ENCODE measurements around the gene PTPRCAP.

The PTPRCAP gene

GRCh38 chr11:67391304-67392182 is 45.9 kb downstream of the PTPRCAP start, which contains the start of gene RAD9A:
Gene RAD9A (plus strand): TSS chr11:67391986. CDS start chr11:67392045, 59 bp downstream.
- Histone ChIP-seq H2BK15ac (replicated peaks; ENCODE audit: low read depth) (no peak within 1 kb of the TSS), H4K5ac (ENCODE audit: low read length) (no peak within 1 kb of the TSS), H3K36me3 (ENCODE audit: control insufficient read depth, insufficient read depth, low read length) (no peaks in the 10 kb centered on the region), H3K4me2 (ENCODE audit: low read length) (peak within 1 kb of the TSS; percentile 75), H2AK5ac (ENCODE audit: low read length) (no peak within 1 kb of the TSS), H4K8ac (ENCODE audit: low read depth, low read length) (no peak within 1 kb of the TSS), H3K4ac (ENCODE audit: low read depth, low read length) (peak within 1 kb of the TSS; percentile 44), H3K18ac (ENCODE audit: low read length) (peak within 1 kb of the TSS; percentile 42), H3K4me3 (ENCODE audit: low read length) (peak within 1 kb of the TSS; percentile 79), H2BK5ac (ENCODE audit: low read length) (no peak within 1 kb of the TSS), H3K9ac (ENCODE audit: low read length) (peak within 1 kb of the TSS; percentile 84), H3K56ac (ENCODE audit: low read length) (peak within 1 kb of the TSS; percentile 98), H3K79me2 (ENCODE audit: control insufficient read depth, insufficient read depth, low read length) (peaks cover 5% of the 10 kb centered on the region), H2BK120ac (ENCODE audit: low read depth, low read length) (no peak within 1 kb of the TSS), H3K27ac (ENCODE audit: low read depth, low read length) (peak within 1 kb of the TSS; percentile 69), H3K4me1 (ENCODE audit: control insufficient read depth, low read depth, low read length) (peaks cover 12% of the 10 kb centered on the region), H3K23ac (ENCODE audit: low read length) (peak within 1 kb of the TSS; percentile 80), H3K79me1 (ENCODE audit: low read length) (peaks cover 8% of the 10 kb centered on the region), H3K27me3 (ENCODE audit: insufficient read depth, low read length, poor library complexity) (no peaks in the 10 kb centered on the region)
- DNase-seq: peak; percentile 97
- WGBS (ENCODE audit: extremely low coverage, insufficient coverage, low lambda C conversion rate): no CpG with 5 or more reads among the region's 75 CpGs

GRCh38 chr11:67390947-67391303 is 46.6 kb downstream of the PTPRCAP start:
- H3K27me3 ChIP-seq (ENCODE audit: insufficient read depth, low read length, poor library complexity): no peaks in the 10 kb centered on the region
- no peak for DNase-seq
- WGBS (ENCODE audit: extremely low coverage, insufficient coverage, low lambda C conversion rate): no CpG with 5 or more reads among the region's 15 CpGs

GRCh38 chr11:67389477-67389876 is 48.0 kb downstream of the PTPRCAP start:
- Histone ChIP-seq H3K18ac (ENCODE audit: low read length) (no peak overlapping the region), H2BK120ac (ENCODE audit: low read depth, low read length) (no peak overlapping the region), H3K56ac (ENCODE audit: low read length) (no peak overlapping the region)

More at GRCh38 chr11:67390947-67391303, 46.6 kb downstream of the PTPRCAP start:
- Histone ChIP-seq H3K4ac (ENCODE audit: low read depth, low read length) (no peak overlapping the region), H2BK5ac (ENCODE audit: low read length) (no peak overlapping the region), H3K56ac (ENCODE audit: low read length) (peak overlapping the region; percentile 97), H3K9ac (ENCODE audit: low read length) (peak overlapping the region; percentile 84), H3K4me3 (ENCODE audit: low read length) (peak overlapping the region; percentile 79), H3K36me3 (ENCODE audit: control insufficient read depth, insufficient read depth, low read length) (no peaks in the 10 kb centered on the region), H3K79me2 (ENCODE audit: control insufficient read depth, insufficient read depth, low read length) (peaks cover 5% of the 10 kb centered on the region), H3K79me1 (ENCODE audit: low read length) (peaks cover 8% of the 10 kb centered on the region), H3K23ac (ENCODE audit: low read length) (no peak overlapping the region), H3K4me1 (ENCODE audit: control insufficient read depth, low read depth, low read length) (peaks cover 9% of the 10 kb centered on the region), H2BK120ac (ENCODE audit: low read depth, low read length) (no peak overlapping the region), H3K27ac (ENCODE audit: low read depth, low read length) (peak overlapping the region; percentile 69), H3K18ac (ENCODE audit: low read length) (no peak overlapping the region), H2AK5ac (ENCODE audit: low read length) (no peak overlapping the region), H4K8ac (ENCODE audit: low read depth, low read length) (no peak overlapping the region), H4K5ac (ENCODE audit: low read length) (no peak overlapping the region), H3K4me2 (ENCODE audit: low read length) (peak overlapping the region; percentile 75), H2BK15ac (replicated peaks; ENCODE audit: low read depth) (no peak overlapping the region)

GRCh38 chr11:67387518-67387917 is 50.0 kb downstream of the PTPRCAP start:
- Histone ChIP-seq H3K79me1 (ENCODE audit: low read length) (peaks cover 5% of the 10 kb centered on the region), H2BK120ac (ENCODE audit: low read depth, low read length) (no peak overlapping the region), H3K27me3 (ENCODE audit: insufficient read depth, low read length, poor library complexity) (no peaks in the 10 kb centered on the region), H2AK5ac (ENCODE audit: low read length) (no peak overlapping the region), H3K18ac (ENCODE audit: low read length) (no peak overlapping the region), H3K79me2 (ENCODE audit: control insufficient read depth, insufficient read depth, low read length) (peaks cover 3% of the 10 kb centered on the region), H3K56ac (ENCODE audit: low read length) (peak overlapping the region; percentile 58), H4K8ac (ENCODE audit: low read depth, low read length) (no peak overlapping the region), H3K4me3 (ENCODE audit: low read length) (no peak overlapping the region), H3K23ac (ENCODE audit: low read length) (no peak overlapping the region), H4K5ac (ENCODE audit: low read length) (no peak overlapping the region), H2BK15ac (replicated peaks; ENCODE audit: low read depth) (no peak overlapping the region), H3K36me3 (ENCODE audit: control insufficient read depth, insufficient read depth, low read length) (no peaks in the 10 kb centered on the region), H3K4ac (ENCODE audit: low read depth, low read length) (no peak overlapping the region), H3K4me1 (ENCODE audit: control insufficient read depth, low read depth, low read length) (peaks cover 9% of the 10 kb centered on the region), H3K4me2 (ENCODE audit: low read length) (no peak overlapping the region), H3K9ac (ENCODE audit: low read length) (peak overlapping the region; percentile 42), H3K27ac (ENCODE audit: low read depth, low read length) (peak overlapping the region; percentile 81), H2BK5ac (ENCODE audit: low read length) (peak overlapping the region; percentile 7)
- no CpG with 5 or more reads among the region's 6 CpGs for WGBS (ENCODE audit: extremely low coverage, insufficient coverage, low lambda C conversion rate)
- no peak for DNase-seq

More at GRCh38 chr11:67389477-67389876, 48.0 kb downstream of the PTPRCAP start:
- H3K4ac ChIP-seq (ENCODE audit: low read depth, low read length): no peak overlapping the region
- no peak overlapping the region for H2BK5ac ChIP-seq (ENCODE audit: low read length)
- H3K4me1 ChIP-seq (ENCODE audit: control insufficient read depth, low read depth, low read length): peaks cover 9% of the 10 kb centered on the region
- no peak overlapping the region for H3K23ac ChIP-seq (ENCODE audit: low read length)
- H3K27me3 ChIP-seq (ENCODE audit: insufficient read depth, low read length, poor library complexity): no peaks in the 10 kb centered on the region
- H3K27ac ChIP-seq (ENCODE audit: low read depth, low read length): no peak overlapping the region
- no CpG with 5 or more reads among the region's 6 CpGs for WGBS (ENCODE audit: extremely low coverage, insufficient coverage, low lambda C conversion rate)
- no peak overlapping the region for H2BK15ac ChIP-seq (replicated peaks; ENCODE audit: low read depth)
- no peak overlapping the region for H3K9ac ChIP-seq (ENCODE audit: low read length)
- H3K79me2 ChIP-seq (ENCODE audit: control insufficient read depth, insufficient read depth, low read length): peaks cover 5% of the 10 kb centered on the region
- no peak overlapping the region for H2AK5ac ChIP-seq (ENCODE audit: low read length)
- H4K5ac ChIP-seq (ENCODE audit: low read length): no peak overlapping the region
- no peak overlapping the region for H3K4me2 ChIP-seq (ENCODE audit: low read length)
- H4K8ac ChIP-seq (ENCODE audit: low read depth, low read length): no peak overlapping the region
- H3K36me3 ChIP-seq (ENCODE audit: control insufficient read depth, insufficient read depth, low read length): no peaks in the 10 kb centered on the region
- no peak overlapping the region for H3K4me3 ChIP-seq (ENCODE audit: low read length)
- peak; percentile 67 for DNase-seq
- H3K79me1 ChIP-seq (ENCODE audit: low read length): peaks cover 8% of the 10 kb centered on the region

DNA sequence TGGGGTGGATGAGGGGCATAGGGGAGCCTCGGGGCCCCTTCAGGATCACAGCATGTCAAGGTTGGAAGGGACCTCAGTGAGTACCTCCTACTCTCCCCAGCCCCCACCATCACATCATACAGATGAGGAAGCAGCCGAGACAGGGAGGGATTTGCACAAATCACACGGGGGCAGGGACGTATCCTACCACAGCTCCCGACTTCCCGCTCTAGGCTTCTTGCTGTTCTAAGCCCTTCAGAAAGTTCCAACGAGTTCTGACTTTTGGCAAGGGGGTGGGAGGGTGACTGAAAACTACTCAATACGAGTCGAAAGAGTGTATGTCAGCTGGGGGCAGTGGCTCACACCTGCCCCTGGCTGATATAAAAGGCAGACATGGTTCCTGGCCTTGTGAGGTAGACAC is 50.4 kb downstream of the PTPRCAP start:
- peak overlapping the region; percentile 33 for H2BK120ac ChIP-seq (ENCODE audit: low read depth, low read length)
- H3K18ac ChIP-seq (ENCODE audit: low read length): peak overlapping the region; percentile 65
- peaks cover 4% of the 10 kb centered on the region for H3K79me1 ChIP-seq (ENCODE audit: low read length)
- peak overlapping the region; percentile 7 for H2BK5ac ChIP-seq (ENCODE audit: low read length)
- H2BK15ac ChIP-seq (replicated peaks; ENCODE audit: low read depth): no peak overlapping the region
- peak; percentile 72 for DNase-seq
- peak overlapping the region; percentile 10 for H3K4ac ChIP-seq (ENCODE audit: low read depth, low read length)
- H3K27ac ChIP-seq (ENCODE audit: low read depth, low read length): peak overlapping the region; percentile 81
- peaks cover 2% of the 10 kb centered on the region for H3K79me2 ChIP-seq (ENCODE audit: control insufficient read depth, insufficient read depth, low read length)
- H4K5ac ChIP-seq (ENCODE audit: low read length): no peak overlapping the region
- peak overlapping the region; percentile 67 for H3K56ac ChIP-seq (ENCODE audit: low read length)
- no peak overlapping the region for H3K4me2 ChIP-seq (ENCODE audit: low read length)
- no peaks in the 10 kb centered on the region for H3K36me3 ChIP-seq (ENCODE audit: control insufficient read depth, insufficient read depth, low read length)
- no peaks in the 10 kb centered on the region for H3K27me3 ChIP-seq (ENCODE audit: insufficient read depth, low read length, poor library complexity)
- H3K4me1 ChIP-seq (ENCODE audit: control insufficient read depth, low read depth, low read length): peaks cover 9% of the 10 kb centered on the region
- no peak overlapping the region for H3K23ac ChIP-seq (ENCODE audit: low read length)
- no peak overlapping the region for H3K4me3 ChIP-seq (ENCODE audit: low read length)
- WGBS (ENCODE audit: extremely low coverage, insufficient coverage, low lambda C conversion rate): no CpG with 5 or more reads among the region's 9 CpGs
- H2AK5ac ChIP-seq (ENCODE audit: low read length): no peak overlapping the region
- no peak overlapping the region for H4K8ac ChIP-seq (ENCODE audit: low read depth, low read length)
- H3K9ac ChIP-seq (ENCODE audit: low read length): peak overlapping the region; percentile 42
